ENCODE results near the gene C20orf144.

C20orf144 gene

GRCh38 chr20:33701629-33702450, 39.7 kb downstream of the C20orf144 start:
- DNase-seq (ENCODE audit: low read depth) = no peak
- TF ChIP-seq CTCF (conservative IDR thresholded peaks at IDR 0.05; ENCODE audit: low read depth, low read length) = no peak
- H3K4me3 ChIP-seq (ENCODE audit: low read length) = no peak overlapping the region

- DNase-seq (ENCODE audit: low read depth) = no peak
- TF ChIP-seq CTCF (conservative IDR thresholded peaks at IDR 0.05; ENCODE audit: low read depth, low read length) = no peak
- no peak overlapping the region for H3K4me3 ChIP-seq (ENCODE audit: low read length)
Observed at GRCh38 chr20:33702861-33703260, 40.7 kb downstream of the C20orf144 start.

GRCh38 chr20:33703498-33704137, 41.5 kb downstream of the C20orf144 start:
- H3K4me3 ChIP-seq (ENCODE audit: low read length) = no peak overlapping the region
- no peak for TF ChIP-seq CTCF (conservative IDR thresholded peaks at IDR 0.05; ENCODE audit: low read depth, low read length)
- no peak for DNase-seq (ENCODE audit: low read depth)

GRCh38 chr20:33704197-33704924, 42.2 kb downstream of the C20orf144 start:
- H3K4me3 ChIP-seq (ENCODE audit: low read length) = no peak overlapping the region
- DNase-seq (ENCODE audit: low read depth) = no peak
- TF ChIP-seq CTCF (conservative IDR thresholded peaks at IDR 0.05; ENCODE audit: low read depth, low read length) = no peak

- no peak for TF ChIP-seq CTCF (conservative IDR thresholded peaks at IDR 0.05; ENCODE audit: low read depth, low read length)
- DNase-seq (ENCODE audit: low read depth) = no peak
- H3K4me3 ChIP-seq (ENCODE audit: low read length) = no peak overlapping the region
Observed at GRCh38 chr20:33707668-33708067, 45.5 kb downstream of the C20orf144 start.

GRCh38 chr20:33709398-33709797, 47.3 kb downstream of the C20orf144 start:
- H3K4me3 ChIP-seq (ENCODE audit: low read length) = no peak overlapping the region
- TF ChIP-seq CTCF (conservative IDR thresholded peaks at IDR 0.05; ENCODE audit: low read depth, low read length) = no peak
- DNase-seq (ENCODE audit: low read depth) = no peak

Measured in retinal pigment epithelial cell (primary cell).